HUDEP-2 (cell line): ENCODE results near the gene NAIF1.
"Not testable (repeated sequence)": the region's sequence is repeated elsewhere in the genome, so short reads cannot be mapped to it uniquely, and the experiment has no call there.

ENCODE experiments used
- DNase-seq, 76 experiments: peaks; one replicate each; lab custom pipeline; 2025; ENCODE audit not compliant: unreplicated experiment in 76 of 76; lab: John Stamatoyannopoulos, UW

The NAIF1 gene

GRCh38 chr9:128066713-128067644 lies at the start of gene NAIF1:
TSS of gene NAIF1 (minus strand) at chr9:128067320. CDS start at chr9:128067101, 219 bp downstream.
- peak in 75 of 76 experiments; percentile 76 to 100 (median 95) for DNase-seq

GRCh38 chr9:128116104-128117083 lies 49.3 kb upstream of the NAIF1 start:
- DNase-seq = peak in 1 of 76 experiments; percentile 24

- DNase-seq = peak in 75 of 76 experiments; percentile 75 to 99 (median 95)
Observed at GRCh38 chr9:128115187-128116103, 48.3 kb upstream of the NAIF1 start.

GRCh38 chr9:128114326-128115186 lies 47.4 kb upstream of the NAIF1 start:
- DNase-seq = no peak

- no peak for DNase-seq
Observed at GRCh38 chr9:128113526-128114325, 46.6 kb upstream of the NAIF1 start.

GRCh38 chr9:128111726-128112125 lies 44.6 kb upstream of the NAIF1 start:
- DNase-seq = not testable (repeated sequence)

GRCh38 chr9:128109050-128109709 lies 42.1 kb upstream of the NAIF1 start:
- DNase-seq = no peak

- DNase-seq = no peak
Observed at GRCh38 chr9:128108269-128109049, 41.3 kb upstream of the NAIF1 start.

GRCh38 chr9:128107468-128108268 lies 40.5 kb upstream of the NAIF1 start:
- DNase-seq = no peak

GRCh38 chr9:128106940-128107467 lies 39.9 kb upstream of the NAIF1 start:
- DNase-seq = no peak

- no peak for DNase-seq
Observed at GRCh38 chr9:128106181-128106939, 39.2 kb upstream of the NAIF1 start.

GRCh38 chr9:128105538-128106175 lies 38.5 kb upstream of the NAIF1 start:
- no peak for DNase-seq

- no peak for DNase-seq
Observed at GRCh38 chr9:128104171-128104618, 37.1 kb upstream of the NAIF1 start.

GRCh38 chr9:128103589-128103962 lies 36.5 kb upstream of the NAIF1 start:
- DNase-seq = no peak
